HCT116 (cell line): ENCODE data around the gene ADCYAP1. TPM values are rescaled to one million over a fixed set of nuclear protein-coding genes. Genes with fewer than 3 reads are reported as not detected.

Experiments
- ATAC-seq: fragments of 200-7000 bp; cut with Tn5 transposase; 2 replicates; pipeline ENCODE4 v1.9.1; 2020; ENCODE audit warnings: mild to moderate bottlenecking, moderate library complexity
- BruUV-seq: library from RNA; stranded (reverse); fragments of 400-500 nt; replicated peaks from 2 replicates; lab custom pipeline; 2021; lab: Mats Ljungman, UMichigan
- CTCF ChIA-PET: fragments of 300-600 bp; sonication (Branson Sonifier 250); formaldehyde crosslinking; loops from one replicate; lab custom pipeline; 2021; ENCODE audit warnings: antibody characterized with exemption; lab: Charles Lee
- POLR2A ChIA-PET: fragments of 300-600, 350-600 bp; sonication (Branson Sonifier 250); formaldehyde crosslinking; loops from one replicate; lab custom pipeline; 2021; ENCODE audit warnings: antibody characterized with exemption; lab: Charles Lee
- RAD21 ChIA-PET, 2 experiments: fragments of 300-600 bp; sonication (Branson Sonifier 250); formaldehyde crosslinking; loops; one replicate each; lab custom pipeline; 2023; ENCODE audit warnings: low total read pairs in 2 of 2; ENCODE audit not compliant: uncharacterized antibody in 2 of 2, unreplicated experiment in 2 of 2, low non-redundant PET in 1 of 2; lab: Charles Lee
- DNase-seq: peaks from one replicate; pipeline ENCODE4 v3.0.0-alpha.2; 2010; ENCODE audit warnings: low read depth, low spot score
- H2AFZ ChIP-seq: fragments of 200-600 bp; shearing (Covaris generic), sonication (generic); 2 replicates; pipeline ENCODE4 v1.6.1; 2017; ENCODE audit warnings: low read depth, mixed run types, mixed read lengths, antibody characterized with exemption, low read length; ENCODE audit not compliant: poor library complexity, severe bottlenecking
- H3K27ac ChIP-seq: 2 replicates; pipeline ENCODE4 v1.5.1; 2012; ENCODE audit warnings: low read depth, low read length
- H3K27me3 ChIP-seq: fragments of 200-600 bp; sonication (generic); 2 replicates; pipeline ENCODE4 v1.6.1; 2016; ENCODE audit warnings: mixed run types, low read length, mixed read lengths; ENCODE audit not compliant: insufficient read depth
- H3K36me3 ChIP-seq, 2 experiments: fragments of 200-500 bp in 1 of 2; fragments of 200-600 bp in 1 of 2; sonication (Bioruptor generic) in 1 of 2; sonication (generic) in 1 of 2; 2 replicates each; pipeline versions ENCODE4 v1.5.1 to v1.6.1; 2014 to 2016; ENCODE audit warnings: low read length in 2 of 2, inconsistent platforms in 1 of 2, mixed read lengths in 1 of 2, mixed run types in 1 of 2; ENCODE audit not compliant: insufficient read depth in 2 of 2, control insufficient read depth in 1 of 2
- H3K4me1 ChIP-seq, 2 experiments: fragments of 200-600 bp in 1 of 2; sonication (generic) in 1 of 2; 2 replicates each; pipeline versions ENCODE4 v1.5.1 to v1.6.1; 2012 to 2017; ENCODE audit warnings: low read length in 2 of 2, inconsistent platforms in 1 of 2, mild to moderate bottlenecking in 1 of 2, mixed read lengths in 1 of 2, mixed run types in 1 of 2, moderate library complexity in 1 of 2; ENCODE audit not compliant: insufficient read depth in 2 of 2, control insufficient read depth in 1 of 2
- H3K4me2 ChIP-seq: fragments of 200-600 bp; sonication (generic); 2 replicates; pipeline ENCODE4 v1.6.1; 2017; ENCODE audit warnings: mixed run types, low read length, mixed read lengths
- H3K4me3 ChIP-seq, 2 experiments: fragments of 200-600 bp in 1 of 2; sonication (generic) in 1 of 2; replicated peaks in 1 of 2; 2 replicates each; pipeline ENCODE4 v1.5.1; 2011 to 2016; ENCODE audit warnings: low read length in 2 of 2, control low read depth in 1 of 2, low read depth in 1 of 2, mild to moderate bottlenecking in 1 of 2, mixed read lengths in 1 of 2, mixed run types in 1 of 2
- H3K79me2 ChIP-seq: fragments of 200-600 bp; sonication (generic); 2 replicates; pipeline ENCODE4 v1.6.1; 2017; ENCODE audit warnings: mild to moderate bottlenecking, mixed run types, low read length, moderate library complexity, mixed read lengths; ENCODE audit not compliant: insufficient read depth
- H3K9ac ChIP-seq: fragments of 200-600 bp; sonication (generic); 2 replicates; pipeline ENCODE4 v1.6.1; 2016; ENCODE audit warnings: low read length, mixed read lengths
- H3K9me2 ChIP-seq: fragments of 200-600 bp; sonication (generic), shearing (Covaris generic); 2 replicates; pipeline ENCODE4 v1.6.1; 2017; ENCODE audit warnings: mixed run types, mild to moderate bottlenecking, moderate library complexity; ENCODE audit not compliant: insufficient read depth
- H3K9me3 ChIP-seq, 2 experiments: fragments of 200-500 bp in 1 of 2; fragments of 200-600 bp in 1 of 2; sonication (Bioruptor generic) in 1 of 2; sonication (generic) in 1 of 2; 2 replicates each; pipeline ENCODE4 v1.6.1; 2014 to 2017; ENCODE audit warnings: low read length in 2 of 2, mixed read lengths in 2 of 2, inconsistent platforms in 1 of 2, low read depth in 1 of 2, mild to moderate bottlenecking in 1 of 2, mixed run types in 1 of 2, moderate library complexity in 1 of 2; ENCODE audit not compliant: control insufficient read depth in 1 of 2, insufficient read depth in 1 of 2
- H4K20me1 ChIP-seq: fragments of 200-600 bp; sonication (generic), shearing (Covaris generic); 2 replicates; pipeline ENCODE4 v1.6.1; 2017; ENCODE audit warnings: mixed run types, mild to moderate bottlenecking, moderate library complexity; ENCODE audit not compliant: insufficient read depth
- CEBPB ChIP-seq: IDR thresholded peaks from 2 replicates; pipeline ENCODE4 v1.6.1; 2012; ENCODE audit warnings: low read depth
- EGR1 ChIP-seq: IDR thresholded peaks from 2 replicates; pipeline ENCODE4 v1.6.1; 2012; ENCODE audit warnings: low read depth
- EZH2 ChIP-seq: fragments of 200-600 bp; sonication (generic); IDR thresholded peaks from 2 replicates; pipeline ENCODE4 v1.6.1; 2017; ENCODE audit warnings: antibody characterized with exemption, mixed run types
- EZH2phosphoT487 ChIP-seq: fragments of 200-600 bp; IDR thresholded peaks from 2 replicates; pipeline ENCODE4 v1.6.1; 2018; ENCODE audit warnings: antibody characterized with exemption, borderline replicate concordance
- FOSL1 ChIP-seq: IDR thresholded peaks from 2 replicates; pipeline ENCODE4 v1.6.1; 2012; ENCODE audit warnings: low read depth
- JUND ChIP-seq: IDR thresholded peaks from 2 replicates; pipeline ENCODE4 v1.6.1; 2012
- POLR2A ChIP-seq: IDR thresholded peaks from 2 replicates; pipeline ENCODE4 v1.7.0; 2011; ENCODE audit warnings: borderline replicate concordance; ENCODE audit not compliant: insufficient read depth, insufficient read length; ENCODE audit errors: extremely low read depth
- POLR2AphosphoS5 ChIP-seq: IDR thresholded peaks from 2 replicates; pipeline ENCODE4 v1.6.1; 2011; ENCODE audit warnings: mild to moderate bottlenecking, low read depth, low read length, moderate library complexity
- SIN3A ChIP-seq: IDR thresholded peaks from 2 replicates; pipeline ENCODE4 v1.6.1; 2012; ENCODE audit warnings: low read depth
- SP1 ChIP-seq: IDR thresholded peaks from 2 replicates; pipeline ENCODE4 v1.6.1; 2012; ENCODE audit warnings: low read depth
- TCF7L2 ChIP-seq: IDR thresholded peaks from 2 replicates; pipeline ENCODE4 v1.7.0; 2011; ENCODE audit warnings: borderline replicate concordance, inconsistent platforms; ENCODE audit not compliant: insufficient read depth, insufficient read length; ENCODE audit errors: extremely low read depth
- ZBTB33 ChIP-seq: IDR thresholded peaks from 2 replicates; pipeline ENCODE4 v1.6.1; 2011; ENCODE audit warnings: mild to moderate bottlenecking, low read length, moderate library complexity; ENCODE audit not compliant: insufficient replicate concordance; ENCODE audit errors: extremely low read depth
- ZFX ChIP-seq: fragments of 450-650 bp; IDR thresholded peaks from 2 replicates; pipeline ENCODE4 v1.6.1; 2017
- intact Hi-C: fragments of 100-400 bp; cut with micrococcal nuclease; formaldehyde crosslinking; loops from 2 replicates; pipeline ENCODE4 v1.10.0; 2022
- total RNA-seq: library from RNA; stranded (reverse); gene quantifications from one replicate; pipeline ENCODE4 v1.2.1, GENCODE V29; 2021; ENCODE audit not compliant: unreplicated experiment

ADCYAP1 gene
- total RNA-seq, 1 experiment from 2014 or later: not detected

- Histone ChIP-seq H3K79me2 (no peaks in the 10 kb centered on the region), H3K4me1 (no peaks in the 10 kb centered on the region), H3K27me3 (0 out of 2 replicates have a peak, but pooled peaks cover 3% of the 10 kb centered on the region), H3K36me3 (no peaks in the 10 kb centered on the region), H3K9me3 (no peaks in the 10 kb centered on the region), H3K9me2 (no peaks in the 10 kb centered on the region), H3K4me3 (no peak overlapping the region), H2AFZ (no peak overlapping the region), H3K27ac (no peak overlapping the region), H3K4me2 (no peak overlapping the region), H4K20me1 (no peaks in the 10 kb centered on the region), H3K9ac (no peak overlapping the region)
- ATAC-seq (no peak), DNase-seq (no peak)
- POLR2A ChIA-PET: no interaction called here
- CTCF ChIA-PET: no interaction called here
- intact Hi-C loops: no loop called here
- RAD21 ChIA-PET: no interaction called here
- BruUV-seq: no TSS peak
- no peak for TF ChIP-seq EGR1
- TF ChIP-seq EZH2: no peak
- no peak for TF ChIP-seq SP1
- no peak for TF ChIP-seq POLR2A
- TF ChIP-seq TCF7L2: no peak
- TF ChIP-seq JUND: no peak
- no peak for TF ChIP-seq ZFX
- TF ChIP-seq CEBPB: no peak
- no peak for TF ChIP-seq POLR2AphosphoS5
- no peak for TF ChIP-seq SIN3A
- no peak for TF ChIP-seq FOSL1
- no peak for TF ChIP-seq ZBTB33
- no peak for TF ChIP-seq EZH2phosphoT487
Measured at GRCh38 chr18:886076-886475, 18.6 kb upstream of the ADCYAP1 start.
